HCT116 (cell line): ENCODE results near the gene SEPTIN3.

ENCODE experiments used
- ATF3 ChIP-seq: IDR thresholded peaks from 2 replicates; pipeline ENCODE4 v1.6.1; 2012
- CTCF ChIP-seq, 3 experiments: fragments of 200-600 bp in 1 of 3; sonication (generic) in 1 of 3; IDR thresholded peaks in 2 of 3; conservative IDR thresholded peaks in 1 of 3; 2 replicates each; pipeline ENCODE4 v1.5.1; 2012 to 2017; ENCODE audit warnings: low read depth in 2 of 3, low read length in 2 of 3, antibody characterized with exemption in 1 of 3, borderline replicate concordance in 1 of 3, control low read depth in 1 of 3, mild to moderate bottlenecking in 1 of 3, mixed read lengths in 1 of 3, mixed run types in 1 of 3, moderate library complexity in 1 of 3; ENCODE audit not compliant: insufficient read depth in 1 of 3
- POLR2A ChIP-seq: IDR thresholded peaks from 2 replicates; pipeline ENCODE4 v1.7.0; 2011; ENCODE audit warnings: borderline replicate concordance; ENCODE audit not compliant: insufficient read depth, insufficient read length; ENCODE audit errors: extremely low read depth
- POLR2AphosphoS5 ChIP-seq: IDR thresholded peaks from 2 replicates; pipeline ENCODE4 v1.6.1; 2011; ENCODE audit warnings: mild to moderate bottlenecking, low read depth, low read length, moderate library complexity

GRCh38 chr22:41998361-41999261, 29.4 kb downstream of the SEPTIN3 start, which contains the start of gene WBP2NL:
- TF ChIP-seq CTCF (IDR thresholded peaks at IDR 0.05 in 2 of 3, conservative IDR thresholded peaks at IDR 0.05 in 1 of 3; ENCODE audit: borderline replicate concordance in 1 of 3, insufficient read depth in 1 of 3, low read depth in 2 of 3, low read length in 2 of 3) (no peak), POLR2AphosphoS5 (no peak), ATF3 (no peak), POLR2A (no peak)
